AG10803 (cell line): Measurements from ENCODE around the gene DUT.

Experiments used
- DNase-seq: peaks from one replicate; pipeline ENCODE4 v3.0.0; 2010; ENCODE audit warnings: low read depth
- H3K4me3 ChIP-seq: 2 replicates; pipeline ENCODE4 v1.5.1; 2011; ENCODE audit warnings: mild to moderate bottlenecking, low read length, control low read depth
- TF ChIP-seq, protein P1 (sequence below): conservative IDR thresholded peaks from 2 replicates; pipeline ENCODE4 v1.5.1; 2011; ENCODE audit warnings: mild to moderate bottlenecking, low read length, control low read depth, inconsistent platforms

DUT gene

DNA sequence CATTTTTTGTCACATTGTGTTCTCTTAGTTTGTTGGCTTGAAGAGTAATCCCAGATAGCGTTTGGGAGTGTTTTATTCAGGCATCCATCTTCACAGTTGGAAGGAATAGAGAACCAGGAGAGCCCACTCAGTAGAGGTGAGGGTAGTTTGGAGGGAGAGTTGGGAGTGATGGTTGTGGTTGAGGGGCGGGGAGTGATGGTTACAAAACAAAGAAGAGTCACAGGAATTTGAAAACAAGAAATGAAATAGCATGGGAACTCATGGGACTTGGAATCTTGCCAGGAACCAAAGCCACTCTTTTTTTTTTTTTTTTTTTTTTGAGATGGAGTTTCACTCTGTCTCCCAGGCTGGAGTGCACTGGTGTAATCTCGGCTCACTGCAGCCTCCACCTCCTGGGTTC lies 36.3 kb downstream of the DUT start:
- DNase-seq: peak; percentile 53
- no peak overlapping the region for H3K4me3 ChIP-seq
- TF ChIP-seq, protein P1, sequence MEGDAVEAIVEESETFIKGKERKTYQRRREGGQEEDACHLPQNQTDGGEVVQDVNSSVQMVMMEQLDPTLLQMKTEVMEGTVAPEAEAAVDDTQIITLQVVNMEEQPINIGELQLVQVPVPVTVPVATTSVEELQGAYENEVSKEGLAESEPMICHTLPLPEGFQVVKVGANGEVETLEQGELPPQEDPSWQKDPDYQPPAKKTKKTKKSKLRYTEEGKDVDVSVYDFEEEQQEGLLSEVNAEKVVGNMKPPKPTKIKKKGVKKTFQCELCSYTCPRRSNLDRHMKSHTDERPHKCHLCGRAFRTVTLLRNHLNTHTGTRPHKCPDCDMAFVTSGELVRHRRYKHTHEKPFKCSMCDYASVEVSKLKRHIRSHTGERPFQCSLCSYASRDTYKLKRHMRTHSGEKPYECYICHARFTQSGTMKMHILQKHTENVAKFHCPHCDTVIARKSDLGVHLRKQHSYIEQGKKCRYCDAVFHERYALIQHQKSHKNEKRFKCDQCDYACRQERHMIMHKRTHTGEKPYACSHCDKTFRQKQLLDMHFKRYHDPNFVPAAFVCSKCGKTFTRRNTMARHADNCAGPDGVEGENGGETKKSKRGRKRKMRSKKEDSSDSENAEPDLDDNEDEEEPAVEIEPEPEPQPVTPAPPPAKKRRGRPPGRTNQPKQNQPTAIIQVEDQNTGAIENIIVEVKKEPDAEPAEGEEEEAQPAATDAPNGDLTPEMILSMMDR: no peak

DNA sequence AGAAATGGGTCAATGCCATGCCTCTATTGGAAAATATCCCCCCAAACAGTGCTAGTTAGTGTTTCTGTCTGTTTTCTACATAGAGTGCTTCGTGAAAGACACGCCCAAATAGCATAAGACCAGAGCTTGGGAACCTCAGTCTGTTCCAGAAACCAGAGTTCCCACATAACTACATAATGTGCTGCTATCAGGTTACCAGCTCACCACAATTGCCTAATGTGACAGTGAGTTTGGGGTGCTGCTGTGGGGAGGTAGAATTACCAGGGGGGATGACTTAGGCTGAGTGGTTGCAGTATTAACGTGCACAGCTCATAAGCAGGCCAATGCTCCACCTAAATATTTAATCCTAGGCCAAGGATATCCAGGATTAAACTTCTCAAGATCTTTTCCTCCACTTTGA lies 39.2 kb downstream of the DUT start:
- DNase-seq: peak; percentile 90
- H3K4me3 ChIP-seq: no peak overlapping the region
- TF ChIP-seq, protein P1: no peak

DNA sequence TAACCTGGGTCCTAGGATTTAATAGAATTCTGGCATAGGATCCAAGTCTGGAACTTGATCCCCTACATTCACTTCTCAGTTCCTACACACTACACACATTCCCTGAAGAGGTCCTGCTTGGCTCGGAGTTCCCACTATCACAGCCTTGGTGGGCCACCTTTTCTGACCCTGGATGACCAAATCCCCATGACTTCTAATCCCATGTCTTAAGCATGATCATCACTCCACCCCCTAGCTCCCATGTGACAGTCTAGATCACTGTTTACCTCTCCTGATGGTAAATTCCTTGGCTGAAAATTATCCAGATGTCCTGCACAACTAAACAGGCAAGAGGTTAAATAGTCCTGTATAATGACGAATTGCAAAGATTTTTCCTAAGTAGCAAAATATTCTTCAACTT lies 40.3 kb downstream of the DUT start:
- TF ChIP-seq, protein P1: no peak
- no peak overlapping the region for H3K4me3 ChIP-seq
- no peak for DNase-seq

DNA sequence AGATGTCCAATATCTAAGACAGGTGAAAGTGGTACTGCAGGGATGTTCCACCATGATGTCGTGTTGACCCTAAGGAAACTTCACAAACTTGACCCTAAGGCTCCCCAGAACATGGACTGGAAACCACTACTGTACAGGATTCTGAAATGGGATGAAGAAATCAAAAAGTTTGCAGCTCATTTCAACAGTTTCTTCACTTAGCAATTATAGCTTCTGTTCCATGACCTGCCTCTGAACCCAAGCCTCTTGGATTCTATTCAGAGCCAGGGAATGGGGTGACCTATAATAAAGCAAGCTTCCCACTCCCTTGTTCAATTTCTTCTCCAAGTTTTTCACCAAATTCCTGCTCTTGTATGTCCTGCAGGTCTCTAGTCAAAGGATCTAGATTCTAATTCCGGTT lies 40.7 kb downstream of the DUT start:
- peak; percentile 42 for DNase-seq
- TF ChIP-seq, protein P1: no peak
- H3K4me3 ChIP-seq: no peak overlapping the region

DNA sequence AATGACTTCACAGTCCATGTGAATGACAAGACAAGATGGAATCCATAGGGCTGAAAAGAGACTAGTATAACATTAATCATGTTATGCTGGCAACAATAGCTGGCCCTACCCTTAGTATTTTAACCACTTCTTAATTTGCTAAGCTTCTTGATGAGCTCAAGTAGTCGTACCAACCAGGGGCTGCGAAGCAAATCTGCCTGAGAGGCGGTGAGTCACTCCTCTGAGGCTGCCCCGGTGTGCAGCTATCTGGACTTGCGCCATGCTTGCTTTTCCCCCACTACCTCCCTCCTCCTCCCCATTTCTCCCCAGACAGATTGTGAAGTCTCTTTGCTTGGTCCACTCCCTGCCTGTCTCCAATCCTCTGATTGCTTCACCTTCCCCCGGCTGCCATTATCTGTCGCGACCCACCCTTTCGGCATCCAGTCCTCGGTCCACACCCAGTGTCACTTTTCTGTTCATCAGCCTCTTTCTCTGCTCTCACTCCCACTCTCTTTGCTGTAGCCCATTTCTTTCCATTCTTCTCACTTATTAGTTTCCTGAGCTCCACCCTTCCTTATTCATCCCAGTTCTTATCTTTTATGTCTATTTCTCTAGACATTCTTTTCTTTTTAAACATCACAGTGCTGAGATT lies 42.7 kb downstream of the DUT start:
- DNase-seq: peak; percentile 78
- TF ChIP-seq, protein P1: no peak

DNA sequence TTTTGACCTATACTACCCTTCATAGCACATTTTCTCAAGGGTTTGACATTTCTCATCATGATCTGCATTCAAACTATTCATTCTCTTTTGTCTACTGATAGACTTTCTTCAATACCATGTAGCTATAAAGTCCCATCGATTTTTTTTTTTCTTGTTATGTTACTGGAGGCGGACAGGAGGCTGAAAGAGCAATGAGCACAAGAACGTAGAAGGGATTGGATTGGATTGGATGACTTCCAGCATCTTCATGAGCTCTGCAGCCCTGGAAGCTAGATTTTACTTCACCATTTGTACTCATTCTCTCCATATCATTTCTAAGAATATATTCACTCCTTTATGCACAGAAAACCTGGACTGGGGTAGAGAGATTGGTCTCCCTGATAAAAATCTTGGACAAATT lies 43.2 kb downstream of the DUT start:
- no peak overlapping the region for H3K4me3 ChIP-seq
- DNase-seq: no peak
- TF ChIP-seq, protein P1: no peak

More for the DNA sequence above, 42.7 kb downstream of the DUT start:
- no peak overlapping the region for H3K4me3 ChIP-seq

DNA sequence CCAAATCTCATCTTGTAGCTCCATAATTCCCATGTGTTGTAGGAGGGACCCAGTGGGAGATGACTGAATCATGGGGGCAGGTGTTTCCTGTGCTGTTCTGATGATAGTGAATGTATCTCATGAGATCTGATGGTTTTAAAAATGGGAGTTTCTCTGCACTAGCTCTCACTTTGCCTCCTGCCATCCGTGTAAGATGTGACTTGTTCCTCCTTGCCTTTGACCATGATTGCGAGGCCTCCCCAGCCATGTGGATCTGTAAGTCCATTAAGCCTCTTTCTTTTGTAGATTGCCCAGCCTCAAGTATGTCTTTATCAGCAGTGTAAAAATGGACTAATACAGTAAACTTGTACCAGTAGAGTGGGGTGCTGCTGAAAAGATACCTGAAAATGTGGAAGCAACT lies 44.5 kb downstream of the DUT start:
- TF ChIP-seq, protein P1: no peak
- no peak overlapping the region for H3K4me3 ChIP-seq
- DNase-seq: no peak
